ENCODE measurements around the gene PCP2. TPM values are rescaled to one million over a fixed set of nuclear protein-coding genes. Genes with fewer than 3 reads are reported as not detected.
A peak's percentile ranks its signal among the peaks of the same experiment; 100 is the strongest.

PCP2 gene
- total and polyA plus RNA-seq, 2 of the 13 experiments (the other 11 are each of a cell fraction or from before 2014, with no cell fraction given), result 0.62 TPM; not detected in 1

DNA sequence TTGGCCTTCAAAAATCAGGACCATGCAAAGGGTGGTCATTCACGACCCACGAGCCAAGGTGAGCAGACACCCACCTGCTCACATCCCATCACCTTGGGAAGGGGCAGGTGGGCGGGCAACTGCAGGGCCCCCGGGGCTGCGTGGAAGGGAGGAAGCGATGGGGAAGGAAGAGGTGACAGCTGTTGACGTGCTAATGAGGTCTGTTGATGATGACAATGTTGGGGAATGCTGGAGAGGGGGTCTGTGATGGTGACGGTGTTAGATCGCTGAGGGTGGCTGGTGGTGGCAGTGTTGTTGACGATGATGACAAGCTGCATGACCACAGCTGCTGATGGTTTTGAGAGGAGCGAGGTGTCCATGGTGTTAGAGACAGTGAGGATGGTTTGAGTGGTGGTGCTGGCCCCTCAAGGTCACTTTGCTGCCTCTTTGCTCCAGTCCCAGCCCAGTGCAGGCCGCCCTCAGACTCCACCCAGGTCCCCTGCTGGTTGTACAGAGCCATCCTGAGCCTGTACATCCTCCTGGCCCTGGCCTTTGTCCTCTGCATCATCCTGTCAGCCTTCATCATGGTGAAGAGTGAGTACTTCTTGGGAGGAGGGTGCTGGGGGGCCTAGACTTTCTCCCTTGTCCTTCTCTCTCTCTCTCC is 44.3 kb upstream of the PCP2 start (continued):
- TF ChIP-seq, protein P1, sequence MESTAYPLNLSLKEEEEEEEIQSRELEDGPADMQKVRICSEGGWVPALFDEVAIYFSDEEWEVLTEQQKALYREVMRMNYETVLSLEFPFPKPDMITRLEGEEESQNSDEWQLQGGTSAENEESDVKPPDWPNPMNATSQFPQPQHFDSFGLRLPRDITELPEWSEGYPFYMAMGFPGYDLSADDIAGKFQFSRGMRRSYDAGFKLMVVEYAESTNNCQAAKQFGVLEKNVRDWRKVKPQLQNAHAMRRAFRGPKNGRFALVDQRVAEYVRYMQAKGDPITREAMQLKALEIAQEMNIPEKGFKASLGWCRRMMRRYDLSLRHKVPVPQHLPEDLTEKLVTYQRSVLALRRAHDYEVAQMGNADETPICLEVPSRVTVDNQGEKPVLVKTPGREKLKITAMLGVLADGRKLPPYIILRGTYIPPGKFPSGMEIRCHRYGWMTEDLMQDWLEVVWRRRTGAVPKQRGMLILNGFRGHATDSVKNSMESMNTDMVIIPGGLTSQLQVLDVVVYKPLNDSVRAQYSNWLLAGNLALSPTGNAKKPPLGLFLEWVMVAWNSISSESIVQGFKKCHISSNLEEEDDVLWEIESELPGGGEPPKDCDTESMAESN (CRISPR knock-in tag; conservative IDR thresholded peaks at IDR 0.05), result no peak
- TF ChIP-seq JUNB (CRISPR knock-in tag; IDR thresholded peaks at IDR 0.05; ENCODE audit: borderline replicate concordance), result 0 out of 2 replicates have a peak, but pooled peaks have one; percentile 19
- TF ChIP-seq MBD4 (IDR thresholded peaks at IDR 0.05; ENCODE audit: borderline replicate concordance, low read length), result no peak
- TF ChIP-seq ZBTB42 (CRISPR knock-in tag; IDR thresholded peaks at IDR 0.05), result no peak
- TF ChIP-seq WIZ (CRISPR knock-in tag; IDR thresholded peaks at IDR 0.05), result no peak
- TF ChIP-seq, protein P2, sequence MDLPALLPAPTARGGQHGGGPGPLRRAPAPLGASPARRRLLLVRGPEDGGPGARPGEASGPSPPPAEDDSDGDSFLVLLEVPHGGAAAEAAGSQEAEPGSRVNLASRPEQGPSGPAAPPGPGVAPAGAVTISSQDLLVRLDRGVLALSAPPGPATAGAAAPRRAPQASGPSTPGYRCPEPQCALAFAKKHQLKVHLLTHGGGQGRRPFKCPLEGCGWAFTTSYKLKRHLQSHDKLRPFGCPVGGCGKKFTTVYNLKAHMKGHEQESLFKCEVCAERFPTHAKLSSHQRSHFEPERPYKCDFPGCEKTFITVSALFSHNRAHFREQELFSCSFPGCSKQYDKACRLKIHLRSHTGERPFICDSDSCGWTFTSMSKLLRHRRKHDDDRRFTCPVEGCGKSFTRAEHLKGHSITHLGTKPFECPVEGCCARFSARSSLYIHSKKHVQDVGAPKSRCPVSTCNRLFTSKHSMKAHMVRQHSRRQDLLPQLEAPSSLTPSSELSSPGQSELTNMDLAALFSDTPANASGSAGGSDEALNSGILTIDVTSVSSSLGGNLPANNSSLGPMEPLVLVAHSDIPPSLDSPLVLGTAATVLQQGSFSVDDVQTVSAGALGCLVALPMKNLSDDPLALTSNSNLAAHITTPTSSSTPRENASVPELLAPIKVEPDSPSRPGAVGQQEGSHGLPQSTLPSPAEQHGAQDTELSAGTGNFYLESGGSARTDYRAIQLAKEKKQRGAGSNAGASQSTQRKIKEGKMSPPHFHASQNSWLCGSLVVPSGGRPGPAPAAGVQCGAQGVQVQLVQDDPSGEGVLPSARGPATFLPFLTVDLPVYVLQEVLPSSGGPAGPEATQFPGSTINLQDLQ (CRISPR knock-in tag; IDR thresholded peaks at IDR 0.05), result no peak
- TF ChIP-seq ZNF460 (CRISPR knock-in tag; IDR thresholded peaks at IDR 0.05; ENCODE audit: borderline replicate concordance), result no peak
- no peak for TF ChIP-seq KDM2A (CRISPR knock-in tag; IDR thresholded peaks at IDR 0.05; ENCODE audit: borderline replicate concordance, low read depth)
- peak; percentile 62; the same call in 1 of the 2 replicates for TF ChIP-seq CREB1 (IDR thresholded peaks at IDR 0.05)
- TF ChIP-seq CREB1 (CRISPR knock-in tag; IDR thresholded peaks at IDR 0.05), result no peak
- 0 out of 2 replicates have a peak, but pooled peaks have one; percentile 9 for TF ChIP-seq STAG1 (CRISPR knock-in tag; IDR thresholded peaks at IDR 0.05)
